ENCODE data around the gene USP3. TPM values are rescaled to one million over a fixed set of nuclear protein-coding genes. Genes with fewer than 3 reads are reported as not detected.

The USP3 gene, protein sequence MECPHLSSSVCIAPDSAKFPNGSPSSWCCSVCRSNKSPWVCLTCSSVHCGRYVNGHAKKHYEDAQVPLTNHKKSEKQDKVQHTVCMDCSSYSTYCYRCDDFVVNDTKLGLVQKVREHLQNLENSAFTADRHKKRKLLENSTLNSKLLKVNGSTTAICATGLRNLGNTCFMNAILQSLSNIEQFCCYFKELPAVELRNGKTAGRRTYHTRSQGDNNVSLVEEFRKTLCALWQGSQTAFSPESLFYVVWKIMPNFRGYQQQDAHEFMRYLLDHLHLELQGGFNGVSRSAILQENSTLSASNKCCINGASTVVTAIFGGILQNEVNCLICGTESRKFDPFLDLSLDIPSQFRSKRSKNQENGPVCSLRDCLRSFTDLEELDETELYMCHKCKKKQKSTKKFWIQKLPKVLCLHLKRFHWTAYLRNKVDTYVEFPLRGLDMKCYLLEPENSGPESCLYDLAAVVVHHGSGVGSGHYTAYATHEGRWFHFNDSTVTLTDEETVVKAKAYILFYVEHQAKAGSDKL
- 40.6 to 44.6 TPM (median 42.5 TPM) in 5 replicates for total RNA-seq (2022; extraction: Qiagen RNA extraction; ENCODE audit: low read depth)

DNA sequence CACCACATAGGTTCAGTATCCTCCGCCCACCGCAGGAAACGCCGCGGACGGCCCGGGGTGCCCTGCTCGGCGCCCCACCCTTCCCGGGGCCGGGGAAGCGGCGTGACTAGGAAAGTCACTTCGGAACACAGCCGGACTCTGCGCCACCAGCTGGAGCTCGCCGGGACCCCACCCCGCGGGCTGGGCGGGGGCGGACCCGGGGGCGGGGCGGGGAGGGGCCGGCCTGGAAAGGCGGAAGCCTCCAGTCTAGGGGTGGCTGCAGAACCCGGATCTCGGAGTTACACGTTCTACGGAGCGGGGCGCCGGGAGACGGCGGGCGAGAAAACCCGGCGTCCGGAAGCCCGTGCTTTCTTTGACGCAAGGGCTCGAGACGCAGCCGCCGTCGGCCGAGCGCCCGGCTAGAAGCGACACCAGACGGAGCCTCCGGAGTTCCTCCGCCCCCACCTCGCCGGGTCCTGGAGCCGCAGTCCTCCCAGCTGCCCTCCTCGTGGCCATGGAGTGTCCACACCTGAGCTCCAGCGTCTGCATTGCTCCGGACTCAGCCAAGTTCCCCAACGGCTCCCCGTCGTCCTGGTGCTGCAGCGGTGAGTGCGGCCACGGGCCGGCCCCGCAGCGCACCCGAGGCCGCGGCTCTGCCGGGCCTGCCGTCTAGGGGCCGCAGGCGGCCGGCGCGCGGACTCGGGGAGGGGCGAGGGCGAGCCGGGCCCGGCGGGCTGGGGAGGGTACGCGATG, at the start of gene USP3:
TSS of gene USP3 (plus strand) at position 347 of the 732 bp plus-strand sequence. CDS start at position 494, 147 bp downstream.

DNA sequence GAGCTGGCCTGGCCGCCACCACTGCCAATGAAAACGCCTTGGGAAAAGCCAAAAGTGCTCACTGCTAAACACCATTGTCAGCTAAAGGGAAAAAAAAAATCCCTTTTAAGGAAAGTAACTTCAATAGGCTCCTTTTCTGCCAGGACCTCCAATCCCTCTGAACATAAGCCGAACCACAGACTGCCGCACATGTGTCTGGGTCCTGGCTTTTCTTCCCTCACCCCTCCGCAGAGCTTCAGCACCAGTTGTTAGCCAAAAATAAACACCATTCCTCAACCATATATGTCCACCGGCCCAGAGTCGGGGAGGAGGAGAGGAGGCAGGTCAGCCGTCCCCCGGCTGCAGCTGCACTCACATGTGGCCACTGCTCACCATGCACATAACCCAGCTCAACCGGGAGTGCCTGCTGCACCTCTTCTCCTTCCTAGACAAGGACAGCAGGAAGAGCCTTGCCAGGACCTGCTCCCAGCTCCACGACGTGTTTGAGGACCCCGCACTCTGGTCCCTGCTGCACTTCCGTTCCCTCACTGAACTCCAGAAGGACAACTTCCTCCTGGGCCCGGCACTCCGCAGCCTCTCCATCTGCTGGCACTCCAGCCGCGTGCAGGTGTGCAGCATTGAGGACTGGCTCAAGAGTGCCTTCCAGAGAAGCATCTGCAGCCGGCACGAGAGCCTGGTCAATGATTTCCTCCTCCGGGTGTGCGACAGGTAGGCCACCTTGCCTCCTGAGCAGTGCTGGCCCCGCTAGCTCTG, 92.8 kb downstream of the USP3 start, which contains the start of gene FBXL22:
TSS of gene FBXL22 (plus strand) at position 350 of the 753 bp plus-strand sequence. CDS start at position 356, 6 bp downstream.

Other genes starting within 250 kb of the USP3 start
- gene APH1B, start 227.0 kb upstream of the USP3 start, total RNA-seq (2022; extraction: Qiagen RNA extraction; ENCODE audit: low read depth): 18.6 to 26.4 TPM (median 21.6 TPM) in 5 replicates
- gene CA12, start 122.7 kb upstream of the USP3 start, total RNA-seq (2022; extraction: Qiagen RNA extraction; ENCODE audit: low read depth): 187 to 225 TPM (median 211 TPM) in 5 replicates
- 0.09 to 0.33 TPM (median 0.17 TPM) in 5 replicates for gene FBXL22, start 92.8 kb downstream of the USP3 start, total RNA-seq (2022; extraction: Qiagen RNA extraction; ENCODE audit: low read depth)